KMS-11 (cell line): ENCODE data around the gene NRROS.

Source experiments
- H2AFZ ChIP-seq: fragments of 200-600 bp; sonication (generic); 2 replicates; pipeline ENCODE4 v1.6.1; 2016; ENCODE audit warnings: antibody characterized with exemption, mixed run types, low read depth
- H3K27ac ChIP-seq: fragments of 200-600 bp; sonication (generic); 2 replicates; pipeline ENCODE4 v1.6.1; 2016; ENCODE audit warnings: mild to moderate bottlenecking, mixed run types
- H3K27me3 ChIP-seq: fragments of 200-600 bp; sonication (generic); 2 replicates; pipeline ENCODE4 v1.6.1; 2017; ENCODE audit warnings: mild to moderate bottlenecking, low read depth, mixed run types, moderate library complexity; ENCODE audit not compliant: insufficient read depth
- H3K36me3 ChIP-seq: fragments of 200-600 bp; sonication (generic); 2 replicates; pipeline ENCODE4 v1.6.1; 2017; ENCODE audit warnings: mild to moderate bottlenecking, mixed run types; ENCODE audit not compliant: insufficient read depth
- H3K4me1 ChIP-seq: fragments of 200-600 bp; sonication (generic); 2 replicates; pipeline ENCODE4 v1.6.1; 2016; ENCODE audit warnings: mild to moderate bottlenecking, low read depth, mixed run types; ENCODE audit not compliant: poor library complexity, severe bottlenecking
- H3K4me2 ChIP-seq: fragments of 200-600 bp; sonication (generic); 2 replicates; pipeline ENCODE4 v1.7.0; 2016; ENCODE audit warnings: mild to moderate bottlenecking, mixed run types
- H3K4me3 ChIP-seq: fragments of 200-600 bp; sonication (generic); IDR thresholded peaks from 2 replicates; pipeline ENCODE4 v1.6.1; 2017; ENCODE audit warnings: low read depth, low read length, mixed read lengths; ENCODE audit not compliant: insufficient read depth
- H3K79me2 ChIP-seq: fragments of 200-600 bp; sonication (generic); 2 replicates; pipeline ENCODE4 v1.6.1; 2016; ENCODE audit warnings: low read depth, mixed run types; ENCODE audit not compliant: insufficient read depth
- H3K9ac ChIP-seq: fragments of 200-600 bp; sonication (generic); 2 replicates; pipeline ENCODE4 v1.6.1; 2016; ENCODE audit warnings: mild to moderate bottlenecking, mixed run types
- H4K20me1 ChIP-seq: fragments of 200-600 bp; sonication (generic); 2 replicates; pipeline ENCODE4 v1.6.1; 2016; ENCODE audit warnings: mild to moderate bottlenecking, mixed run types; ENCODE audit not compliant: insufficient read depth
- TF ChIP-seq, protein P1 (sequence below): fragments of 200-600 bp; sonication (generic); conservative IDR thresholded peaks from 2 replicates; pipeline ENCODE4 v1.6.1; 2017; ENCODE audit warnings: low read depth, mild to moderate bottlenecking, antibody characterized with exemption, low read length, moderate library complexity, mixed read lengths

Gene NRROS

GRCh38 chr3:196659901-196660351 lies 20.4 kb downstream of the NRROS start:
- no peaks in the 10 kb centered on the region; the same call in 1 of the 2 replicates for H3K36me3 ChIP-seq
- H3K4me3 ChIP-seq = no peak overlapping the region
- no peaks in the 10 kb centered on the region for H3K27me3 ChIP-seq
- TF ChIP-seq, protein P1, sequence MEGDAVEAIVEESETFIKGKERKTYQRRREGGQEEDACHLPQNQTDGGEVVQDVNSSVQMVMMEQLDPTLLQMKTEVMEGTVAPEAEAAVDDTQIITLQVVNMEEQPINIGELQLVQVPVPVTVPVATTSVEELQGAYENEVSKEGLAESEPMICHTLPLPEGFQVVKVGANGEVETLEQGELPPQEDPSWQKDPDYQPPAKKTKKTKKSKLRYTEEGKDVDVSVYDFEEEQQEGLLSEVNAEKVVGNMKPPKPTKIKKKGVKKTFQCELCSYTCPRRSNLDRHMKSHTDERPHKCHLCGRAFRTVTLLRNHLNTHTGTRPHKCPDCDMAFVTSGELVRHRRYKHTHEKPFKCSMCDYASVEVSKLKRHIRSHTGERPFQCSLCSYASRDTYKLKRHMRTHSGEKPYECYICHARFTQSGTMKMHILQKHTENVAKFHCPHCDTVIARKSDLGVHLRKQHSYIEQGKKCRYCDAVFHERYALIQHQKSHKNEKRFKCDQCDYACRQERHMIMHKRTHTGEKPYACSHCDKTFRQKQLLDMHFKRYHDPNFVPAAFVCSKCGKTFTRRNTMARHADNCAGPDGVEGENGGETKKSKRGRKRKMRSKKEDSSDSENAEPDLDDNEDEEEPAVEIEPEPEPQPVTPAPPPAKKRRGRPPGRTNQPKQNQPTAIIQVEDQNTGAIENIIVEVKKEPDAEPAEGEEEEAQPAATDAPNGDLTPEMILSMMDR = no peak
- H3K9ac ChIP-seq = no peak overlapping the region
- no peaks in the 10 kb centered on the region for H4K20me1 ChIP-seq
- H3K4me1 ChIP-seq = no peaks in the 10 kb centered on the region
- no peak overlapping the region for H3K27ac ChIP-seq
- no peak overlapping the region for H2AFZ ChIP-seq
- no peaks in the 10 kb centered on the region for H3K79me2 ChIP-seq
- H3K4me2 ChIP-seq = no peak overlapping the region

DNA sequence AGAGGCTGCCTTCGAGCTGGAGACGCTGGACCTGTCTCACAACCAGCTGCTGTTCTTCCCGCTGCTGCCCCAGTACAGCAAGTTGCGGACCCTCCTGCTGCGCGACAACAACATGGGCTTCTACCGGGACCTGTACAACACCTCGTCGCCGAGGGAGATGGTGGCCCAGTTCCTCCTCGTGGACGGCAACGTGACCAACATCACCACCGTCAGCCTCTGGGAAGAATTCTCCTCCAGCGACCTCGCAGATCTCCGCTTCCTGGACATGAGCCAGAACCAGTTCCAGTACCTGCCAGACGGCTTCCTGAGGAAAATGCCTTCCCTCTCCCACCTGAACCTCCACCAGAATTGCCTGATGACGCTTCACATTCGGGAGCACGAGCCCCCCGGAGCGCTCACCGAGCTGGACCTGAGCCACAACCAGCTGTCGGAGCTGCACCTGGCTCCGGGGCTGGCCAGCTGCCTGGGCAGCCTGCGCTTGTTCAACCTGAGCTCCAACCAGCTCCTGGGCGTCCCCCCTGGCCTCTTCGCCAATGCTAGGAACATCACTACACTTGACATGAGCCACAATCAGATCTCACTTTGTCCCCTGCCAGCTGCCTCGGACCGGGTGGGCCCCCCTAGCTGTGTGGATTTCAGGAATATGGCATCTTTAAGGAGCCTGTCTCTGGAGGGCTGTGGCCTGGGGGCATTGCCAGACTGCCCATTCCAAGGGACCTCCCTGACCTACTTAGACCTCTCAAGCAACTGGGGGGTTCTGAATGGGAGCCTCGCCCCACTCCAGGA lies 21.1 kb downstream of the NRROS start:
- H4K20me1 ChIP-seq = no peaks in the 10 kb centered on the region
- no peaks in the 10 kb centered on the region for H3K4me1 ChIP-seq
- H2AFZ ChIP-seq = no peak overlapping the region
- no peaks in the 10 kb centered on the region; the same call in 1 of the 2 replicates for H3K36me3 ChIP-seq
- no peak overlapping the region for H3K4me3 ChIP-seq
- no peaks in the 10 kb centered on the region for H3K79me2 ChIP-seq
- H3K27ac ChIP-seq = no peak overlapping the region
- H3K9ac ChIP-seq = no peak overlapping the region
- no peak overlapping the region for H3K4me2 ChIP-seq
- TF ChIP-seq, protein P1 = no peak
- no peaks in the 10 kb centered on the region for H3K27me3 ChIP-seq

DNA sequence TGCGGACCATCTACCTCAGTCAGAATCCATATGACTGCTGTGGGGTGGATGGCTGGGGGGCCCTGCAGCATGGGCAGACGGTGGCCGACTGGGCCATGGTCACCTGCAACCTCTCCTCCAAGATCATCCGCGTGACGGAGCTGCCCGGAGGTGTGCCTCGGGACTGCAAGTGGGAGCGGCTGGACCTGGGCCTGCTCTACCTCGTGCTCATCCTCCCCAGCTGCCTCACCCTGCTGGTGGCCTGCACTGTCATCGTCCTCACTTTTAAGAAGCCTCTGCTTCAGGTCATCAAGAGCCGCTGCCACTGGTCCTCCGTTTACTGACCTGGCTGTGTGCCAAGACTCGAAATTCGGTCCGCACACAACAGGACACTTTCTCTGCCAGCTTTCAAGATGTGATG lies 21.9 kb downstream of the NRROS start:
- H3K27ac ChIP-seq = no peak overlapping the region
- H3K36me3 ChIP-seq = no peaks in the 10 kb centered on the region; the same call in 1 of the 2 replicates
- no peak overlapping the region for H3K9ac ChIP-seq
- H3K4me3 ChIP-seq = no peak overlapping the region
- H3K79me2 ChIP-seq = no peaks in the 10 kb centered on the region
- H3K27me3 ChIP-seq = no peaks in the 10 kb centered on the region
- H3K4me2 ChIP-seq = no peak overlapping the region
- TF ChIP-seq, protein P1 = no peak
- no peaks in the 10 kb centered on the region for H4K20me1 ChIP-seq
- H2AFZ ChIP-seq = no peak overlapping the region
- H3K4me1 ChIP-seq = no peaks in the 10 kb centered on the region

GRCh38 chr3:196662033-196662432 lies 22.5 kb downstream of the NRROS start:
- Histone ChIP-seq H3K4me1 (no peaks in the 10 kb centered on the region), H3K27me3 (no peaks in the 10 kb centered on the region), H2AFZ (no peak overlapping the region), H3K79me2 (no peaks in the 10 kb centered on the region), H3K9ac (no peak overlapping the region), H4K20me1 (no peaks in the 10 kb centered on the region), H3K27ac (no peak overlapping the region), H3K4me3 (no peak overlapping the region), H3K4me2 (no peak overlapping the region), H3K36me3 (no peaks in the 10 kb centered on the region)
- TF ChIP-seq, protein P1 = no peak
